ENCODE measurements around the gene CMSS1.

The CMSS1 gene

GRCh38 chr3:100230710-100231109, 413.0 kb downstream of the CMSS1 start:
- H3K27ac ChIP-seq = no peak overlapping the region
- no peak for TF ChIP-seq CTCF (IDR thresholded peaks at IDR 0.05)
- DNase-seq (ENCODE audit: low spot score) = no peak
- no peak overlapping the region for H3K4me3 ChIP-seq
